GM19023 (cell line): ENCODE data around the gene SDK1.
A peak's percentile ranks its signal among the peaks of the same experiment; 100 is the strongest.
"Not testable (repeated sequence)": the region's sequence is repeated elsewhere in the genome, so short reads cannot be mapped to it uniquely, and the experiment has no call there.

Source experiments
- ATAC-seq: cut with Tn5 transposase; IDR thresholded peaks from one replicate; pipeline ENCODE4 v1.9.1; 2021; ENCODE audit warnings: mild to moderate bottlenecking, moderate library complexity; ENCODE audit not compliant: unreplicated experiment

The SDK1 gene

DNA sequence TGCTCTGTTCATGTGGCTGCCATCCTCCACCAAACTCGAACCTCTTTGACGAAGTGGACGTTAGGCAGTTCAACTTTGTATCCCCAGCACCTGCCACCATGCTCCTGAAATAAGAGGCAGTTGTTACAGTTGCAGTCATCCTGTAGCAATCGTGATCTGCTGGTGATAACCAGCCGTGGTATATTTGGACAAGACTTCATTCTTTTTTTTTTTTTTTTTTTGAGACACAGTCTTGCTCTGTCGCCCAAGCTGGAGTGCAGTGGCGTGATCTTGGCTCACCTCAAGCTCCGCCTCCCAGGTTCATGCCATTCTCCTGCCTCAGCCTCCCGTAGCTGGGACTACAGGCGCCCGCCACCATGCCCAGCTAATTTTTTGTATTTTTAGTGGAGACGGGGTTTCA is 640.7 kb downstream of the SDK1 start:
- not testable (repeated sequence) for ATAC-seq

DNA sequence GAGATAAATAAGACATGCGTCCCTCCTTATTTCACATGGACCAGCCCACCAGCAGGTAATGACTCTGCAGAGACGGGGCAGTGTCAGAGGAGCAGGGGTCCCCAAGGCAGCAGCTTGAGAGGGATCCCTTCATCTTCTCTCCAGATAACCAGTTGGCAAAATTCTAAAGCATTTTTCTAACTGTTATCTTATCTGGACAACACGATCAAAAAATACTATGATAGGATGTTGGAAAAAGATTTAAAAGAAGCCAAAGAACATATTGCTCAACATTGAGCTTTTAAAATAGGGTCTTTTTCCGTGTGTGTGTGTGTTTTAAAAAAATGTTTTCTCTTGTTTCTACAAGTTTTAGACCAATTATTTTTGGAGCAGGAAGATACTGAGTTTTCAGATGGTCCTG is 641.2 kb downstream of the SDK1 start:
- ATAC-seq, result no peak

- ATAC-seq, result no peak
Observed at GRCh38 chr7:3942816-3943745, 642.0 kb downstream of the SDK1 start.

DNA sequence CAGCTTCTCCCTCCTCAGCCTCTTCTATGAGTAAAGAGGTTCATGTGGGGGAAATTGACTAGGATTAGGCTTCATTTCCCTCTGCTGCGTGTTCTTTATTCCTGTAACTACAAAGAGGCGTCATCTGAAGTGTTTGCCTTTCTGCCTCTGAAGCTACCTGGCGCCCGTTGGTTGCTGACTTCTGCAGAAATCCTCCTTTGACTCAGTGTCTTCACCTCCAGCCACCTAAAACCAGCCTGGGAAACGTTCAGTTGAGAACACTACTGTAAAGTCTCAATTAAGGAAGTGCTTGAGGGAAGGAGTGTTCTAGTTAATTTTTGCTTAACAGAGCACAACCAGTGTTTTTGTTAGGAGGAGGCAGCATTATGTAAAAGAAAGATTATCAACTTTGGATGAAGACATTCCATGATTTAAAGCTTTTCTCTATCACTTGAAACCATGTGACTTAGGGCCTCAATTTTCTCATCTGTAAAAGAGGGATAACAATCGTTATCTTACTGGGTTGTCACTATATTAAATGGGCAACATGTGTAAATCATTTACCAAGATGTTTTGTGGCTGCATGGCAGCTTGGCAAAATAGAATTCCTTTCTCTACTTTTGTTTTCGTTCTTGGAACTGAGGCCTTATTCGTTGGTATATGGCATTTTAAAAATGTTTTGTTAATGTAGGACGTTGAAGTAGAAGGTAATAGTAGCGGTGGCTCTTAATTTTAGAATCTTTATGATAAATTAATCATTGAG is 642.9 kb downstream of the SDK1 start:
- ATAC-seq, result no peak

DNA sequence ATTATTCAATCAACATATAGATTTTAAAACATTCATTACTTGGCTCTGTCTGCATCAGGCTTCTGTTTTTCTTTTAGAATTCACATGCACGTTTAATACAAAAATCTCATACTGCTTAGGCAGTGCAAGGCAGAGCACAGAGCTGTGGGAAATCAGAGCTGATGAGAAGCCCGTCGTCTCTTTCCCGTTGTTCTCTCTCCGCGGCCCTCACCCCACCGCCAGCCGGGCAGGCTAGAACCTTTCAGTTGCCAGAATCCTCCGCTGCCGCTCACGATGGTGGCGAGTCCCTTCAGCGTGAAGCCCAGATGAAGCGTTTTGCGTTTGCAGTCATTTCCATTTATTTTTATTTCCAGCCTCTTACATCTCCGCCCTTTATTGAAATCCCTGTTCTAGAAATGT is 648.2 kb downstream of the SDK1 start:
- ATAC-seq, result no peak

DNA sequence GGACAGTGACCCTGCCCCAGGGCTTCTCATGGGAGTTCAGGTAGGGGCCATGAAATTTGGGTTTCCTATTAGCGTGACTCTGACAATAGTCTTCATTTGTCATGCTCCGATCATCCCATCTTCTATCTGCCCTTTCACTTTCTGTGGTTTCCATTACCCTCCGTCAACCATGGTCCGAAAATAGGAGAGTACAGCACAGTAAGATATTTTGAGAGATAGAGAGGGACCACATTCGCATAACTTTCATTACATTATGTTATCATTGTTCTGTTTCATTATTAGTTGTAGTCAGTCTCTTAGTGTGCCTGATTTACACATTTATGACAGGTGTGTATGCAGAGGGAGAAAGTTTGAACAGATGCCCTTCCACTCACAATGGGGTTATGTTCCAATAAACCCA is 649.2 kb downstream of the SDK1 start:
- ATAC-seq, result no peak

DNA sequence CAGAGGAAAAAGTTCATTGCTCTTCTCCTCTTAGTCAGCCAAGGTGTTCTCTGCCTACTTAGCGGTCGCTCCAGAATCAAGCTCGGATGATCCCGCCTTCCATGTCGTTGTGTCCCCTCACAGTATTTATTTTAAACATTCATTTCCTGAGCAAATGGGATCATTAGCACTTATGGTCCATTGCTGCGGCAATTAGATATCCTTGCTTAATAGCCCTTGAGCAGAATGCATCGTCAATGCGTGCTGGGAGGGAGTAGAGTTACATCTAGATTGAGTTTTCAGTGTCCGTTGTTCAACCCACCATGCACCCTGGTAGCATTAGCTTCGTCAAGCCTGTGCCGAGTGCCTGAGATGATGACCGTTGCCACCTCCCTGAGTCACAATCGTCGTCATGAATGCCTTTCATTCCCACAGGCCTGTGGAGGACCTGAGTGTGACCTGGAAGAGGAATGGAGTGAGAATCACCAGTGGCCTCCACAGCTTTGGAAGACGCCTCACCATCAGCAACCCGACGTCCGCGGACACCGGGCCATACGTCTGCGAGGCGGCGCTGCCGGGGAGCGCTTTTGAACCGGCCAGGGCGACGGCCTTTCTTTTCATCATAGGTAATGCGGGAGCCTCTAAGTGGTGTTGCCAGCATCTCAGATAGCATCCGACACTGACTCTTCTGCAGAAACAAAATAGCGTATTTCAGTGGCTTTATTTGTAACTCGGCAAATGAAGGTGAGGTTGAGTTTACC is 650.4 kb downstream of the SDK1 start:
- no peak for ATAC-seq

GRCh38 chr7:3953133-3953532 is 652.1 kb downstream of the SDK1 start:
- no peak for ATAC-seq

DNA sequence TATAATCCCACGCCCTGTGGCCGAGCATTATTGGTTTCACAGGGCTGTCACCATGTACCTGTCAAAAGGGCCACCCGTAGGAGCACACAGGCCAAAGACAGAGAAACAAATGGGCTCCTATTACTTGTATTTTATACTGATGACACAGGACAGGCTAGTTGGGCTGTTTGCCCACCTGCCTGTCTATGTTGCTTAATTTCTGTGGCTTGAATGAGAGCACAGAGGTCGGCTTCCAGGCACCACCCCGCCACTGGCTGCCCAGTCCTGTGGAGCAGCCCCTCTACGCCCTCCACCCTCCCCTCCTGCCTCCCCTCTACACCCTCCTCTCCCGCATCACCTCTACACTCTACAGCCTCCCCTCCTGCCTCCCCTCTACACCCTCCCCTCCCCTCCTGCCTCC is 652.9 kb downstream of the SDK1 start:
- no peak for ATAC-seq

- ATAC-seq, result no peak
Observed at GRCh38 chr7:3955026-3955425, 654.0 kb downstream of the SDK1 start.

- ATAC-seq, result peak; percentile 82
Observed at GRCh38 chr7:3955751-3956696, 655.0 kb downstream of the SDK1 start.

GRCh38 chr7:3956949-3957348 is 655.9 kb downstream of the SDK1 start:
- ATAC-seq, result peak; percentile 29

DNA sequence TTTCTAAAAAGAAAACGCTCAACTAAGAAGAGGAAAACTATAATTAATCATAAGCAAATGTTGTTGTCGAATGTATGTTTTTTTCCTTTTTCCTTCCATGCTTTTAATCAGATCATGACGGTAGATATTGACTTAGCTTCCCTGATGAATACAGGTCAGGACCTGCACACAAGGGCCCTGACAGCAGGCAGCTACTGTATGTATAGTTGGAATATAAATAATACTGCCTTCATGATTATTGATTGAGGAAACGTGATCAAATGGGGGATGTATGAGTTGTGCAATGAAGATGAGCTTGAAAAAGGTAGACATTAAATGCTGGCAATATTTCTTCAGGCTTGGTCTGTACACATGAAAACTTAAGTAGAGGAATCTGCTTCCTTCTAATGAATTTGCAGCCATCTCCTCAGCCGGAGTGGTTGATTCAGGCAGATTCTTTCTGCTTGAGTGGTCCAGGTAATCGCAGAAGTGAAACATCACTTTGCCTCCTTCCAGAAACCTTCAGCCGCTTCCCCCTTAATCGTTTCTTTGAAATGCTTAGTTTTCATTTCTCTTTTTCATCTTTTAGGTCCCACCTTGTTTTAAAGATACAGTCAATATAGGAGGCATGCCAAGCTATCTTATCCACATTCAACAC is 656.5 kb downstream of the SDK1 start:
- no peak for ATAC-seq

- ATAC-seq, result no peak
Observed at GRCh38 chr7:3958109-3958483, 657.0 kb downstream of the SDK1 start.

GRCh38 chr7:3959364-3959763 is 658.3 kb downstream of the SDK1 start:
- no peak for ATAC-seq

DNA sequence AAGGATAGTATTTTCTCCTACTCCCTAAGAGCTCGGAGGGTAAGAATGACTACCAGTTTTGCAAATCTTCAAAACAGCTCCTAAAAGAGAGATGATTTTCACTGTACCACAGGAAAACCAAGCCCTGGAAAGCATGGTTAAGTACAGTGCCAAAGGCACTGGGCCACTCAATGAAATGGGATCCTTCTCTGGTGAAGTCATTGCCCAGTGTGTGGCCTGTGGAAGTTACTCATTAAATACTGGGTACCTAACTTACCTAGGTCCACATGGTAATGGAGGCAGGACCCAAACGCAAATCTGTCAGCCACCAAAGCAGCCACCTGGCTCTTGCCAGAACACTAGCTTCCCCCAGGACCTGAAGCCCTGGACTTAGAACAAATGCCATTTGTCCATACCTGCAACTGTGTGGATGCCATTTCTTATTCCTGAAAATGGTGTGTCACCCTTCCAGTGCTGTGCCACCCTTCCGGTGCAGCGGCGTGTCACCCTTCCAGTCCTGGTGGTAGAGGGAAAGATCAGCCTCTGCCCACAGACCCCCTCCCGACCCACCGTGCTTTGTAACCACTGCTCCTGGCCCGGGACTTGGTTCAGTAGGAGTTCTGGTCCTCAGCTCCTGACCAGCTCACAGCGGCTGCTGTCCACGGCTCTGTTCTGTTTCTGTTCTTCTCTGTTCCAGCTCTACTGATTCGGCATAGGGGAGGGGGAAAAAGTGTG is 659.2 kb downstream of the SDK1 start:
- ATAC-seq, result no peak

DNA sequence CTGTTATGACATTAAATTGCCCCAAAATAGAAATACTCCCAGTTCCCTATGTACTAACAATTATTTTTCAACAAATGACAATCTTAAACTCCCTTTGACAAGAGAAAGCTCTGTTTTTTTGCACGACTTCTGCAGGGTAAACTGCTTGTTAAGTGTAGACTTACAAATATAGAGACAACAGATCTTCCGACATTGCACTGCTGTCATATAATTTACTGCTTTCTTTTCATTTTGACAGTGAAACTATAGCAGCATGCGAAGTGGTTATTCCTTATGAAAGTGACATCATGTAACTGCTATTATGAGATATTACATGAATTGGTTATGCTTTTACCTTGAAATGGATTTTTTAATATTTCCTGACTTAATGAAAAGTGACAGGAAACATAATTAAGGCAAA is 659.9 kb downstream of the SDK1 start:
- ATAC-seq, result no peak

DNA sequence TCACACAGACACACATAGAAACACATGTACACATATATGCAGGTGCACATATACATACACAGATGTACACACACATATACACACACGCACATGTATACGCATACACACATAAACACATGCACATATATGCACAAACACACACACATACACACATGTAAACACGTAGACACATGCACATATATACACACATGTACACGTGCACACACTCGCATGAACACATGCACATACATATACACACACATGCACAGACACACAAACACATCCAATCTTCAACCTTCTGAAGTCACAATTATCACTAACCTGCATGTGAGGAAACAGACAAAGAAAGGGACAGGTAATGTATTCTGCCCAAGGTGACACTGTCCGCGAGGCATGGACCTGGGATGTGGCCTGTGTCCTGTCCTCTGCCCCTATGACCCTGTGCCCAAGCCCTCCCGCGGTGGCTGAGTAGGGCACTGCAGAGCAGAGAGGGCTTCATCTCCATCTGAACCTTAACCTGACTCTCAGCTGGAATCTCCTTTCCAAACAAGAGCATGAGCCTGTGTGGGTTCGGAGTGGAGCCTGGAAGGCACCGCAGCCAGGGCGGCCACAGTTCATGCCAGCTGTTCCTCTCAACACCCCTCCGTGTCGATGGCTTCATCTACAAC is 660.9 kb downstream of the SDK1 start:
- no peak for ATAC-seq

DNA sequence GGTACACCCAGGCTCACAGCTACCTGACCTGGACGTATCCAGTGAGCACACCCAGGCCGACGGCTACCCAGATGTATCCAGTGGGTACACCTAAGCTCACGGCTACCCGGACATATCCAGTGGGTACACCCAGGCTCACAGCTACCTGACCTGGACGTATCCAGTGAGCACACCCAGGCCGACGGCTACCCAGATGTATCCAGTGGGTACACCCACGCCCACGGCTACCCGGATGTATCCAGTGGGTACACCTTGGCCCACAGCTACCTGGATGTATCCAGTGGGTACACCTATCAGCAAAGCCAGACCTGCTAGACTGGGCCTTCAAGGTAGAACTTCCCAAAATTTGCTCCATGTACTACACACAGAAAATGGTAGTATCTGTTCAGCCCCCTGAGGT is 662.7 kb downstream of the SDK1 start:
- ATAC-seq, result not testable (repeated sequence)
